Natural killer cell (primary cell): Measurements from ENCODE around the gene LRRC47. TPM values are rescaled to one million over a fixed set of nuclear protein-coding genes. Genes with fewer than 3 reads are reported as not detected.
"Not testable (repeated sequence)": the region's sequence is repeated elsewhere in the genome, so short reads cannot be mapped to it uniquely, and the experiment has no call there.

ENCODE experiments used
- ATAC-seq, 3 donors: fragments of 150-1000 bp in 2 of 3; fragments of 200-7000 bp in 1 of 3; cut with Tn5 transposase; 1 replicate in 1 of 3; 2 replicates in 2 of 3; pipeline ENCODE4 v1.10.0; 2021; ENCODE audit warnings: mild to moderate bottlenecking in 2 of 3, moderate library complexity in 2 of 3
- DNase-seq, 2 donors: peaks; one replicate each; pipeline versions ENCODE4 v3.0.0 to v3.0.0-alpha.2; 2013 to 2021; ENCODE audit warnings: mixed read lengths in 1 of 2
- H3K27ac ChIP-seq: one replicate; pipeline ENCODE4 v1.5.1; 2013; ENCODE audit warnings: mild to moderate bottlenecking, low read length
- H3K27me3 ChIP-seq: one replicate; pipeline ENCODE4 v1.6.1; 2013; ENCODE audit warnings: low read length; ENCODE audit not compliant: control insufficient read depth, insufficient read depth
- H3K36me3 ChIP-seq: one replicate; pipeline ENCODE4 v1.6.1; 2013; ENCODE audit warnings: low read length; ENCODE audit not compliant: control insufficient read depth, insufficient read depth
- H3K4me1 ChIP-seq: one replicate; pipeline ENCODE4 v1.6.1; 2013; ENCODE audit warnings: low read length; ENCODE audit not compliant: control insufficient read depth, insufficient read depth
- H3K4me3 ChIP-seq: one replicate; pipeline ENCODE4 v1.5.1; 2013; ENCODE audit warnings: low read length
- H3K9me3 ChIP-seq: one replicate; pipeline ENCODE4 v1.6.1; 2013; ENCODE audit warnings: low read length; ENCODE audit not compliant: control insufficient read depth, insufficient read depth
- H3K27ac Mint-ChIP-seq, 2 donors: one replicate each; pipeline ENCODE4 v1.8.0; 2022; ENCODE audit warnings: mild to moderate bottlenecking in 2 of 2, mixed read lengths in 2 of 2, moderate library complexity in 1 of 2
- H3K27me3 Mint-ChIP-seq, 2 donors: one replicate each; pipeline ENCODE4 v1.8.0; 2022; ENCODE audit warnings: low read depth in 2 of 2, mixed read lengths in 2 of 2
- H3K36me3 Mint-ChIP-seq: one replicate; pipeline ENCODE4 v1.8.0; 2022; ENCODE audit warnings: mixed read lengths
- H3K4me1 Mint-ChIP-seq, 2 donors: one replicate each; pipeline ENCODE4 v1.8.0; 2022; ENCODE audit warnings: mixed read lengths in 2 of 2
- H3K4me3 Mint-ChIP-seq: one replicate; pipeline ENCODE4 v1.8.0; 2022; ENCODE audit warnings: mild to moderate bottlenecking, moderate library complexity, mixed read lengths
- H3K9me3 Mint-ChIP-seq, 2 donors: one replicate each; pipeline ENCODE4 v1.8.0; 2022; ENCODE audit warnings: mixed read lengths in 2 of 2
- whole genome bisulfite sequencing: methylation state at CpG from one replicate; pipeline ENCODE4 v1.1.7; 2013; ENCODE audit warnings: missing lambda C conversion rate; ENCODE audit not compliant: insufficient coverage; 5-methylcytosine and 5-hydroxymethylcytosine counted together
- intact Hi-C: fragments of 100-400 bp; cut with micrococcal nuclease; formaldehyde crosslinking; loops from one replicate; pipeline ENCODE4 v1.14.2; 2022
- total RNA-seq, 4 donors: library from RNA; stranded (reverse); fragments of 120-200 nt in 1 of 4; gene quantifications; one replicate each; pipeline versions ENCODE4 v1.2.3 to v1.2.4, GENCODE V29; 2013 to 2022
- TF ChIP-seq, protein P1 (sequence below): fragments of 200-600 bp; IDR thresholded peaks from one replicate; pipeline ENCODE4 v1.8.0; 2022; ENCODE audit warnings: antibody characterized with exemption

The LRRC47 gene
- total RNA-seq, 3 donors from 2014 or later (not counting 1 experiment from before 2014, with no cell fraction given): 33.5 to 49.8 (median 45.2) TPM

GRCh38 chr1:3809680-3810079, 13.4 kb upstream of the LRRC47 start:
- Histone ChIP-seq H3K36me3 (peaks cover 6% of the 10 kb centered on the region), H3K4me1 (peaks cover 17% of the 10 kb centered on the region), H3K27ac (no peak overlapping the region), H3K4me3 (no peak overlapping the region), H3K9me3 (no peaks in the 10 kb centered on the region), H3K27me3 (no peaks in the 10 kb centered on the region)
- Mint-ChIP-seq H3K9me3 (no peaks in the 10 kb centered on the region), H3K4me3 (no peak overlapping the region), H3K36me3 (no peaks in the 10 kb centered on the region), H3K4me1 (peaks cover 6 to 7% of the 10 kb centered on the region in 2 donors), H3K27ac (peak overlapping the region; percentile 58 to 71), H3K27me3 (peaks cover 15 to 16% of the 10 kb centered on the region in 2 donors)
- intact Hi-C loops: no loop called here
- TF ChIP-seq, protein P1, sequence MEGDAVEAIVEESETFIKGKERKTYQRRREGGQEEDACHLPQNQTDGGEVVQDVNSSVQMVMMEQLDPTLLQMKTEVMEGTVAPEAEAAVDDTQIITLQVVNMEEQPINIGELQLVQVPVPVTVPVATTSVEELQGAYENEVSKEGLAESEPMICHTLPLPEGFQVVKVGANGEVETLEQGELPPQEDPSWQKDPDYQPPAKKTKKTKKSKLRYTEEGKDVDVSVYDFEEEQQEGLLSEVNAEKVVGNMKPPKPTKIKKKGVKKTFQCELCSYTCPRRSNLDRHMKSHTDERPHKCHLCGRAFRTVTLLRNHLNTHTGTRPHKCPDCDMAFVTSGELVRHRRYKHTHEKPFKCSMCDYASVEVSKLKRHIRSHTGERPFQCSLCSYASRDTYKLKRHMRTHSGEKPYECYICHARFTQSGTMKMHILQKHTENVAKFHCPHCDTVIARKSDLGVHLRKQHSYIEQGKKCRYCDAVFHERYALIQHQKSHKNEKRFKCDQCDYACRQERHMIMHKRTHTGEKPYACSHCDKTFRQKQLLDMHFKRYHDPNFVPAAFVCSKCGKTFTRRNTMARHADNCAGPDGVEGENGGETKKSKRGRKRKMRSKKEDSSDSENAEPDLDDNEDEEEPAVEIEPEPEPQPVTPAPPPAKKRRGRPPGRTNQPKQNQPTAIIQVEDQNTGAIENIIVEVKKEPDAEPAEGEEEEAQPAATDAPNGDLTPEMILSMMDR: no peak
- WGBS: 76% methylated on average over 7 of the region's 7 CpGs
- no peak for DNase-seq
- peak; percentile 17 to 28 (median 18) for ATAC-seq

- H3K9me3 ChIP-seq: no peaks in the 10 kb centered on the region
- no peaks in the 10 kb centered on the region for H3K9me3 Mint-ChIP-seq
- 69% methylated on average over 5 of the region's 5 CpGs for WGBS
- intact Hi-C loops: no loop called here
- DNase-seq (no peak), ATAC-seq (no peak)
- H3K36me3 ChIP-seq: no peaks in the 10 kb centered on the region
- H3K4me1 Mint-ChIP-seq: peaks cover 6 to 7% of the 10 kb centered on the region in 2 donors
- peaks cover 5% of the 10 kb centered on the region for H3K27me3 ChIP-seq
- H3K36me3 Mint-ChIP-seq: no peaks in the 10 kb centered on the region
- H3K4me1 ChIP-seq: peaks cover 17% of the 10 kb centered on the region
- TF ChIP-seq, protein P1: no peak
- H3K27ac Mint-ChIP-seq: no peak overlapping the region
- H3K4me3 Mint-ChIP-seq: no peak overlapping the region
- no peak overlapping the region for H3K27ac ChIP-seq
- no peak overlapping the region for H3K4me3 ChIP-seq
- H3K27me3 Mint-ChIP-seq: peaks cover 24 to 31% of the 10 kb centered on the region in 2 donors
These were observed 11.5 kb upstream of the LRRC47 start for GRCh38 chr1:3807769-3808168.

DNA sequence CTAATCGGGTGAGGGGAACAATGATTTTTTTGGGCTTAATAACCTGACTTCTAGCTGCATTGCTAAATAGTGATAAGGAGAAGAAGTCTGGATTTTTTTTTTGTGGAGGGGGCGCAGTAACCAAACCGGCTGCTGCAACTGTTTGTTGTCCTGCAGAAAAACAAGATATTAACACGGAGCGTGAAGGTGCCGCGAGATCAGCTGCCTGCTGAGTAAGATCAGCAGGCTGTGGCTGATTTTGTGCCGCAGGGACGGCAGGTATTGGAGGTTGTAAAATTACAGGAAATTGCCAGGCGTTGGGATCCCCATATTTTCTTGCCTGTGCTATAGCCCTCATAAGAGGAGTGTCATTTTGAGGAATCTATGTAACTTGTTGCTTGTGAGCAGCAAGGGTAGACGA, 8.7 kb upstream of the LRRC47 start:
- no peak overlapping the region for H3K27ac Mint-ChIP-seq
- ATAC-seq (no peak), DNase-seq (no peak)
- intact Hi-C loops: no loop called here
- whole genome bisulfite sequencing: 83% methylated on average over 11 of the region's 11 CpGs
- TF ChIP-seq, protein P1: no peak
- H3K36me3 Mint-ChIP-seq: no peaks in the 10 kb centered on the region
- no peak overlapping the region for H3K27ac ChIP-seq
- peaks cover 8 to 9% of the 10 kb centered on the region in 2 donors for H3K4me1 Mint-ChIP-seq
- peaks cover 8% of the 10 kb centered on the region for H3K27me3 ChIP-seq
- H3K4me3 Mint-ChIP-seq: no peak overlapping the region
- no peaks in the 10 kb centered on the region for H3K9me3 ChIP-seq
- H3K27me3 Mint-ChIP-seq: peaks cover 34 to 38% of the 10 kb centered on the region in 2 donors
- no peaks in the 10 kb centered on the region for H3K36me3 ChIP-seq
- no peak overlapping the region for H3K4me3 ChIP-seq
- H3K9me3 Mint-ChIP-seq: no peaks in the 10 kb centered on the region
- peaks cover 9% of the 10 kb centered on the region for H3K4me1 ChIP-seq

DNA sequence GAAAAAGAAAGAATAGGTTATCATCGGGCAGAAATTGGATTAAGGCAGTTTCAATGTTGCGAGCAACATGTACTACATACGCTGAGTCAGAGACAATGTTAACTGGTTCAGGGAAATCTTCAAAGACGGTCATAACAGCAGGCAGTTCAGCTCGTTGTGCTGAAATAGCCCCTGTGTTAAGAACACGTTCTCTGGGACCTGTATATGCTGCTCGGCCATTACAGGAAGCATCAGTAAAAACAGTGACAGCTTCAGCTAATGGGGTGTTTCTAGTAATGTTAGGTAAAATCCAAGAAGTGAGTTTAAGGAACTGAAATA, 8.3 kb upstream of the LRRC47 start:
- 54% methylated on average over 7 of the region's 7 CpGs for WGBS

More for the DNA sequence above, 8.3 kb upstream of the LRRC47 start:
- peaks cover 34 to 38% of the 10 kb centered on the region in 2 donors for H3K27me3 Mint-ChIP-seq
- H3K9me3 Mint-ChIP-seq, H3K4me1 Mint-ChIP-seq, H3K27ac ChIP-seq, H3K36me3 ChIP-seq, H3K27ac Mint-ChIP-seq, H3K4me3 Mint-ChIP-seq, H3K4me1 ChIP-seq, H3K4me3 ChIP-seq, H3K9me3 ChIP-seq, H3K36me3 Mint-ChIP-seq, intact Hi-C loops, DNase-seq, H3K27me3 ChIP-seq, ATAC-seq: not testable (repeated sequence)
